ENCODE results near the gene ALG9.

ALG9 gene

DNA sequence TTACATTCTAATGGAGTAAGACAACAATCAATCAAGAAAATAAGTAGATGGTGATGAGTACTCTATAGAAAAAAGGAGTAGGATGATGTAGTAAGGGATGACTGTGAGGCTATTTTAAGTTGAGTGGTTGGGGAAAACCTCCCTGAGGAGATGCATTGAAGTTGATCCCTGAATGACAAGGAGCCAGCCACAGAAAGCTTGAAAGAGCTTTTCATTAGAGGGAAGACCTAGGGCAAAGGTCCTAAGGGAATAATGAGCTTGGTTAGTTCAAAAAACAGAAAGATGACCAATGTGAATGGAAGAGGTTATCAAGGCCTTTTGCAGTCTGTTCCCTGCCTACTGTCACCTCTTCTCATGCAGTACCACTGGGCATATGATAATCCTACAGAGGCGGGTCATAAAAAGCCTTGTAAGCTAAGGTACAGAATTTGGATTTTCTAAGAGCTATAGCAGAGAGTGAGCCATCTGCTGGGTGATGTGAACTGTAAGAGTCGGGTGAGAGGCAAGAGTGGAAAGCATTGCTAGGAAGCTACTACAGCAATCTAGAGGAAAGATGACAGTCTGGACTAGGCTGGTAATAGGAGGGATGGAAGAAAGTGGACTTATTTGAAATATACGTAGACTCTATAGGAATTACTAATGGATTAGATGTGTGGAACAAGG, 108.3 kb downstream of the ALG9 start:
- no peak for DNase-seq

DNA sequence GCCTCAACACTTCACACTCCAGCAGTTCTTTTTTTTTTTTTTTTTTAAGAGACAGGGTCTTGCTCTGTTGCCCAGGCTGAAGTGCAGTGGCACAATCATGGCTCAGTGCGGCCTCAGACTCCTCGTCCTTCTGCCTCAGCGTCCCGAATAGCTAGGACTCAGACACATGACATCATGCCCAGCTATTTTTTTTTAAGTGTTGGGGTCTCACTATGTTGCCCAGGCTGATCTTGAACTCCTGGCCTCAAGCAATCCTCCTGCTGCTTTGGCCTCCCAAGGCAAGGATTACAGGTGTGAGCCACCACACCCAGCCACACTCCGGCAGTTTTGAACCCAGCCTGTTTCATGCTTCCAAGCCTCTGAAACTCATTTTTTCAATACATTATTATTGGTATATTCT, 108.9 kb downstream of the ALG9 start:
- DNase-seq, result no peak

DNA sequence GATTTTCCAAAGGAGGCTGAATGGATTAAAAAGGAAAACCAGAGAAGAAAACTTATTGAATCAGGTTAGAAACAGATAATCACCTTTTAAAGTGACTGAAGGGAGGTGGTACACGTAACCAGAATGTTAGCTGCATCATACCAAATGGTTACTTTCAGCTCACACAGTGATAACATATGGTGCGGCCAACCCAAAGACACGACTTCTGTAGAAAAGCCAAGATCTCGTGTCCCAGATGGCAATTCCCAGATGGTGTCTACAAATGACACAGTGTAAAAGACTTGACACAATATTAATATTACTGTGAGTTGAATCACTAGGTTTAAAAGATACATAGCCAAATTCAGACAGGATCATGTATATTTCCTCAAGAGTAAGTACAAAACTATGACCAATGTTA, 110.3 kb downstream of the ALG9 start:
- DNase-seq, result no peak

DNA sequence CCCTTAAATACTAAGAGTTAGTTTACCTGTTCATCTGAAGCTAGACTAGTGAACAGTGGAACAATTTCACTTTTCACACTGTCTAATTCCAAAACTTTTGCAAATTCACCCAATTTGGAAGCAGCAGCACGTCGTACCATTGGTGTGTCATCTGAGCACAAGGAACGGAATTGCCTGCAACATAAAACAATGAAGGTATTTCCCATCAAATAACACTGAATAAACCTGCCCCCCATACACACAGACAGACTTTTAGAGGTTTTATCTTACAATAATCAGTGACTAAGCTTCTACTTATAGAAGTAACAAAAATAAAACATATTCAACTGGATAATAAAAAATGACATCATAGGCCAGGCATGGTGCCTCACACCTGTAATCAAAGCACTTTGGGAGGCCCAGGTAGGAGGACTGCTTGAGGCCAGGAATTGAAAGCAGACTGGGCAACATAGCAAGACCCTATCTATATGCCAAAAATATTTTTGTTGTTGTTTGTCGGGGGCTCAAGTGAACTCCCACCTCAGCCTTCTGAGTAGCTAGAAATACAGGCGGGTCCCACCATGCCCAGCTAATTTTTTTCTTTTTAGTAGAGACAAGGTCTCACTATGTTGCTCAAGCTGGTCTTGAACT, 111.5 kb downstream of the ALG9 start:
- no peak for DNase-seq

DNA sequence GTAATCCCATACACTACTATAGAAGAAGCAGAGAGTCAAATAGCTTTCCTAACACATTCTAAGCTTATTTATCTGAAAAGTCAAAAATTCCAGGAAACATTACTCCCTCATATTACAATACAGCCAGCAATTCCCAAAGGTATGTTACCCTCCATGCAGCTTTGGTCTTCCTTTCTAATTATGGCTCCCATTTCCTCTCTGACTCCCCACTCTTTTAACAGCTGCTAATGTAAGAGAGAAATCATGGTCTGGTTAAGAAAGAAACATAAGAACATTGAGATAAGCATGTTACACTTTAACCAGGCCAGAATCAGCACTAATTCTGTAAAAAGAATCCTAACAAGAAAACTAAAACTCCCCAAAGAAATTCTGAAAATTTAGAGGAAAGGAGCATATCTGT, 112.0 kb downstream of the ALG9 start:
- no peak for DNase-seq

DNA sequence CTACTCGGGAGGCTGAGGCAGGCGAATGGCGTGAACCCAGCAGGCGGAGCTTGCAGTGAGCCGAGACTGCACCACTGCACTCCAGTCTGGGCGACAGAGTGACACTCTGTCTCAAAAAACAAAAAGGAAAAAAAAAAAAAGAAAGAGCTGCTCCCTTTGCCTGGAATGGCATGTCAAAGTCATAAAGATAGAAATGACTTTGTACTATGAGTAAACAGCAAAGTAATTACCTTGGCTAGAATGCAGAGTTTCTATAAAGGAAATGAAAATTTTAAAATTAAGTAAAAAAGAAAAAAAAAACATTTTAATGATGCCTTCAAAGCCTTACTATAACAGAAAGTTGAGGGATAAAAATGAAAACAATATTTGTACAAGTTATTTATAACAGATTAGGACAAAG, 115.3 kb downstream of the ALG9 start:
- no peak for DNase-seq

DNA sequence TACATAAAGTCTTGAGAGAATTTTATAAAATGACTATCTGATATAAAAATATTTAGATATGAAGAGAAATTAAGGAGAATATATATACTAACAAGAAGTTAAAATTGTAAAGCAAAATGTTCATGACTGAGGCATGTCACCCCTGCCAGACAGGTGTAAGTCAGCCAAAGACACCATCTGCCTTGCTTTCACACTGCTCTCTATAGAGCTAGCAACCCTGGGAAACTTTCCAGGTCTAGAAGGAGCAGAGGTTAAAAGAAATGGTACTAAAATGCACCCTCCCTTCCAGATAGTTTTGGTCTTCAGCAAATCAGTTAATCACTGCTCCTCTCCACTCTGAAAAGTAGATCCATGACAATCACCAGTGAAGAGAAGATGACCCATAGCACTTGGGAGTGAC, 121.7 kb downstream of the ALG9 start:
- no peak for DNase-seq

DNA sequence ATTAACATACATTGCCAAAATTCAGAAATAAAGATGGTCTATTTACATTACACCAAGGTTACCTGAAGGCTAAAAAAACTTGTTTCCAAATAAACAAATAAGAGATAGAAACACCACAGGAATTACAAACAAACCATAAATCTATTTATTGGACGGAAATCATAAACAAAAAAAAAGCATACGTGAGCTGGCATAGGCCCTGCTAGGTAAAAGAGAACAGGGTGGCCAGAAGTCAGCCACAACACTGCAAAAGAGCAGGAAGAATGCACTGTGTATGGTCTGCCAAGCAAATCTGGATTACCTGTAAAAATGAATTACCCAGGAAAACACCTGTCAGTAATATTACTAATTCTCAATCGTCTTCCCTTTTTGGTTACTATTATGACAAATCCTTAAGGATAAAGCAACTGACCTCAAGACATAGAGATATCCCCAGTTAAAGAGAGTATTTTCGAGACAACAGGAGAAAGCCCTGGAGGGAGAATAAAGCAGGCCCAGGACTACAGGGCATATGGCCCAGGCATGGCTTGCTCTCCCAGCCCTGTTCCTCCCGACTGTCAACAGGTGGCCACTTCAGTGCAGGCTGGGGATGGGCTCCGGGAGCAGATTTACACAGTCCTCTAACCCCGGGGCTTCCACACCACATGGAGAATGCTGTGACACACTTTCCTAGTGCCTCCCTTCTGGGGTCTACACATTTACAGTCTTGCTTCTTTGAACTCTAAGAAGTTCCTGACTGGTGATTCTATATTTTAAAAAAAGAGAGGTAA, 123.2 kb downstream of the ALG9 start:
- no peak for DNase-seq

DNA sequence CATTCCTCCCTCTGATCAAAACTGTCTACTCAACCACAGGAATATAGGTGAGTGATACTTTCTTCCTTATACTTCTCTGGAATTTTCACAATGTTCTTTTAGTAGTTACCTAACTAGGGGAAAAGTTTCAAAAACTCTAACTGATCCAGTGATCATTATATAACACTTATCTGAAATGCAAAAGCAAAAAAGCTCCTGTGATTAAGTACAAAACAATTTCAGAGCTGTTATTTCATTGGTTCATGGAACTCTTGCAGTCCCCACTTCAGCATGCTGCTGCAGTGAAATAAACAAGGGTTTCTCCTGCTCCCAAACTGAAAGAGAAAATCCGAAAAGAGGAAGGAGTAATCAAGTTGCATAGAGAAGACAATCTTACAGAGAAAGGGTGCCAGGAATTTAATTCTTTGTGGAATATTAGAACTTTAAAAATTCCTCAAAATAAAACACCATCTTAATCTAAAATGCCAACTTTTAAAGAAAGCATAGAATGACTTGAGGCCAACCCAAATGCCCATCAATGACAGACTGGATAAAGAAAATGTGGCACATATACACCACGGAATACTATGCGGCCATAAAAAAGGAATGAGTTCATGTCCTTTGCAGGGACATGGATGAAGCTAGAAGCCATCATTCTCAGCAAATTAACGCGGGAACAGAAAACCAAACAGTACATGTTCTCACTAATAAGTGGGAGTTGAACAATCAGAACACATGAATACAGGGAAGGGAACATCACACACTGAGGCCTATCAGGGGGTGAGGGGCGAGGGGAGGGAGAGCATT, 125.5 kb downstream of the ALG9 start:
- DNase-seq, result no peak

DNA sequence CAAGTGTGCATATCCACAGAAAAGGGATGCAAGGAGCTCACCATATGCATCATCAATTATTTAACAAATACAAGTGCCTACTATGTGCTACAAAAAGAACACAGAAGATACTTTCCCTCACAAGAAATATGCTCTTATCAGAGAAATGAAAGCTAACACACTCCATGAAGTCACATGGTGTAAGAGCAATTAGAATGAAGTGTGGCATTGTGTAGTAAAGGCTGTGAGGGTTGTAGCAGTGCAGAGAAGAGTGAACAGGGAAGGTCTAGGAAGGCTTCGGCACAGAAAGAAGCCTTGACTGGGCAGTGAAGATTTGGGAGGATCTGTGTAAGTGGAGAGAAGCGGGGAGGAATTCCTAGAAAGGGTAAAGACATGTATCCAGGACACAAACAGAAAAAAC, 127.7 kb downstream of the ALG9 start:
- DNase-seq, result no peak

DNA sequence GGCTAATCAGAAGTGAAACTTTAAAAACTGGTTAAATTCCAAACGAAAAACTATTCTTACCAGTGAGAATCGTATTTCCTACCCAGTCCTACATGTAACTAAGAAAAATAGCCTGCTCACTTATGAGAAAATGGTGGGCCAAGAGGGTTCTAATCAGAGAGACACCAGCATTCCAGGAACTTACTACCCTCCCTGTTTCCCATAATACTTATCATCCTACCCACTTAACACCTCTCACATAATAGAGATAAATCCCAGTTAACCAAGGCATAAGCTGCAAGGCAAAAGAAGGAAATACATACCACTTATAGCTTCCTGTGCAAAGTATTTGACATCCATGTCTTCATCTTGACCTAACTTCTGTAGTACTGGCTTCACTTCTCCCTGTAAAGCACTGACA, 129.6 kb downstream of the ALG9 start:
- DNase-seq, result no peak

DNA sequence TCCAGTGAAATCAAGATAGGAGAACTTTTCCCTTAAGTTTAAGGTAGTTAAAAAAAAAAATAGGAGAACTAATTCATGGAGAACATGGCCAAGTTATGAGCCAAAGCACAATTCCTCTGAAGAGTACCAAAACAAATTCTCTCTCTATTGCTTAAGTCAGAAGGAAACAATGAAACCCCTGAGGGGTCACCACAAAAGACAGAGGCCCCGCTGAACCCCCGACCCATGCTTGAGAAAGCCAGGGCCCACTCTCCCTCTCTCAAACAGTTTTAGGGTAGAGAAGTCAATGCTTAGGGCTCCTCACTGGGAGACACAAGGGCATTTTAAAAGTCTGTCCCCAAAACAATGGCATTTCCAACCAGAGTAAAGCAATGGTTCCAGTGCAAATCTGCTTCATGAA, 132.1 kb downstream of the ALG9 start:
- no peak for DNase-seq

DNA sequence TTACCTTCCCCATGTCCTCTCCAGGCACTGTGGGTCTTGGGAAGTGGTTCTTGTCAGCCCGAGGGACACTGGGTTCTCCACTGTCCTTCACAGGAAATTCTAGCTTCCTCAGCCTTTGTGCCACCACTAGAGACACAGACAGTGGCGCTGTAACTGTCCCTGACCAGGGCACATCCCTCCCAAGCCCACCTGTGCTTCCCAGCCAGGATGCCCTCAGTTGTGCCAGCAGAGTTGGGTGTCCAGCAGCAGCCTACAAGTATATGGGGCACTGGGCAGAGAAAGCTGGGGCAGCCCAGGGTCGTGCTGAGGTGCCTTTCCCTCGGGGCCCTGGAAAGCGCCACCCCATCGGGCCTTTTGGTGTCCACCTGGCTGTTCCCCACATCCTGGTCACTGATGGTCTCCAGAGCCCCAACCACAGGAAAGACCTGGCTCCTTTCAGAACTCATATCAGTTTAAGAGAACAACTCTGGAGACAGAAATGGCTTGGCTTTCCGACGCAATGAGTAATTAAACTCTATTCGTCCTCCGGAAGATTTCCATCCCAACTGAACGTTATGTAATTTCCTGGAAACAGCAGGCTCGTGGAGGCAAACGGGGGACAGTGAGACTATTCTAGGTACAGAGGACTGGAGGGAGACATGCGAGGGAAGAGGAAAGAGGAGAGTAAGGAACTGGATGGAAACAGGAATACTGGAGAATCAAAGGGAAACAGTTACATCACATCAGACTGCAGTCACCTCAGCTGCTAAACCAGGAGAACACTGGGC, 133.8 kb downstream of the ALG9 start:
- no peak for DNase-seq

DNA sequence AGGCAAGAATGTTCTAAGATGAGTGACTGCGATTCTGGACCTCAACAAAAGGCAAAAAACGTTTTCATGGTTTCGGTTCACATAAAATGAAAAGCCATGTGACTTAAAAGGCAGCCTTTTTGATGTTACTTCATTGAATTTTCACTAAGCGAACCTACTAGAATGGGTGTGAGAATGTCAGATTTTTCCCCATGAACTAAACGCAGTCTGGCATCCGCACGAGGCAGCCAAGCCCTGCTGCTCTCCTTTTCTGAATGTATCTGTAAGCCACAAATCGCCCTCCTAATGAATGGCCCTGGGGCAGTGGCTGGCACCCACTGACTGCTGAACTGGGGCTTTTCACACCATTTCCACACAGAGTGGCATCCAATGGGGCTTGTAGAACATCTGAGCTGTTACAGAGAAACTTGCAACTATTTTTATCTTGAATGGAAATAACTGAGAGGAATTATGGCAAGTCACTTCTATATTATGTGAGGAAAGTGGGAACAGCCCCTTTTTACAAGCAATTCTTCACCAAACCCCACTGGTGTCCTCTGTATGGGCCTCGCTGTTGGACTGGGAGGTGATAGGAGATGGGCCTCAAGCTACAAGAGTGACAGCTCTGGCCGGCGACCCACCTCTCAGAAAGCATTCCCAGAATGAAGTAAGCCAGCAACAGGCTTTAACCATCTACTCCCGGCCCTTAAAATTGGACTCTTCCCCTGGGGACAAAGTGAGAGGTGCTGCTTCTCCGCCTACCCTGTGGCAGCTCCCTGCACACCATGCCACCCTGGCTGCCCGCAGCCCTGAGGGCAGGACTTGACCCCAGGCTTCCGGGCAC, 134.5 kb downstream of the ALG9 start:
- DNase-seq, result no peak

Measured in kidney glomerular epithelial cell (primary cell).